ENCODE measurements around the gene AMH.

Gene AMH

GRCh38 chr19:2236064-2236313 is 13.1 kb upstream of the AMH start:
- Histone ChIP-seq H3K4me3 (ENCODE audit: low read length, poor library complexity, severe bottlenecking) (peak overlapping the region; percentile 93), H3K27me3 (ENCODE audit: insufficient read depth, low read length, poor library complexity, severe bottlenecking) (no peaks in the 10 kb centered on the region), H3K9me2 (replicated peaks; ENCODE audit: low read depth, low read length) (no peaks in the 10 kb centered on the region), H3K4me2 (ENCODE audit: low read depth, low read length, poor library complexity, severe bottlenecking) (peak overlapping the region; percentile 83), H3K4me1 (ENCODE audit: insufficient read depth, low read length, poor library complexity, severe bottlenecking) (peaks cover 51% of the 10 kb centered on the region), H3K9me3 (ENCODE audit: insufficient read depth, low read depth, low read length) (no peaks in the 10 kb centered on the region), H3K79me2 (ENCODE audit: insufficient read depth, low read length) (peaks cover 76% of the 10 kb centered on the region), H3K36me3 (ENCODE audit: insufficient read depth, low read length) (peaks cover 3% of the 10 kb centered on the region; the same call in 1 of the 2 replicates), H3K9ac (ENCODE audit: low read depth, low read length, poor library complexity, severe bottlenecking) (peak overlapping the region; percentile 86), H3F3A (ENCODE audit: low read depth) (peaks cover 3% of the 10 kb centered on the region; the same call in 1 of the 2 replicates), H4K20me1 (ENCODE audit: insufficient read depth, low read length, poor library complexity, severe bottlenecking) (peaks cover 65% of the 10 kb centered on the region), H2AFZ (ENCODE audit: low read length) (peak overlapping the region; percentile 66; the same call in 1 of the 2 replicates)
- no peak for TF ChIP-seq EZH2phosphoT487 (IDR thresholded peaks at IDR 0.05; ENCODE audit: borderline replicate concordance)
- TF ChIP-seq CTCF (conservative IDR thresholded peaks at IDR 0.05; ENCODE audit: low read length): no peak

GRCh38 chr19:2236314-2237050 is 12.6 kb upstream of the AMH start, which contains the start of the genes PLEKHJ1 and SF3A2:
Gene PLEKHJ1 (minus strand): TSS chr19:2236329. CDS start chr19:2236248, 81 bp downstream.
Gene SF3A2 (plus strand): TSS chr19:2236824. CDS start chr19:2243419, 6,595 bp downstream.
- peaks cover 3% of the 10 kb centered on the region; the same call in 1 of the 2 replicates for H3K36me3 ChIP-seq (ENCODE audit: insufficient read depth, low read length)
- peak within 1 kb of the TSS; percentile 86 for H3K9ac ChIP-seq (ENCODE audit: low read depth, low read length, poor library complexity, severe bottlenecking)
- H4K20me1 ChIP-seq (ENCODE audit: insufficient read depth, low read length, poor library complexity, severe bottlenecking): peaks cover 70% of the 10 kb centered on the region
- H3K4me3 ChIP-seq (ENCODE audit: low read length, poor library complexity, severe bottlenecking): peak within 1 kb of the TSS; percentile 93
- H3K79me2 ChIP-seq (ENCODE audit: insufficient read depth, low read length): peaks cover 81% of the 10 kb centered on the region
- peak within 1 kb of the TSS; percentile 75 for H2AFZ ChIP-seq (ENCODE audit: low read length)
- H3K4me2 ChIP-seq (ENCODE audit: low read depth, low read length, poor library complexity, severe bottlenecking): peak within 1 kb of the TSS; percentile 100
- TF ChIP-seq EZH2phosphoT487 (IDR thresholded peaks at IDR 0.05; ENCODE audit: borderline replicate concordance) (no peak), CTCF (conservative IDR thresholded peaks at IDR 0.05; ENCODE audit: low read length) (peak; percentile 97)
- peaks cover 3% of the 10 kb centered on the region; the same call in 1 of the 2 replicates for H3F3A ChIP-seq (ENCODE audit: low read depth)
- no peaks in the 10 kb centered on the region for H3K9me3 ChIP-seq (ENCODE audit: insufficient read depth, low read depth, low read length)
- peaks cover 56% of the 10 kb centered on the region for H3K4me1 ChIP-seq (ENCODE audit: insufficient read depth, low read length, poor library complexity, severe bottlenecking)
- no peaks in the 10 kb centered on the region for H3K27me3 ChIP-seq (ENCODE audit: insufficient read depth, low read length, poor library complexity, severe bottlenecking)
- H3K9me2 ChIP-seq (replicated peaks; ENCODE audit: low read depth, low read length): no peaks in the 10 kb centered on the region

- H3F3A ChIP-seq (ENCODE audit: low read depth): peaks cover 3% of the 10 kb centered on the region; the same call in 1 of the 2 replicates
- H4K20me1 ChIP-seq (ENCODE audit: insufficient read depth, low read length, poor library complexity, severe bottlenecking): peaks cover 78% of the 10 kb centered on the region
- no peak overlapping the region for H2AFZ ChIP-seq (ENCODE audit: low read length)
- no peaks in the 10 kb centered on the region for H3K9me2 ChIP-seq (replicated peaks; ENCODE audit: low read depth, low read length)
- TF ChIP-seq CTCF (conservative IDR thresholded peaks at IDR 0.05; ENCODE audit: low read length) (no peak), EZH2phosphoT487 (IDR thresholded peaks at IDR 0.05; ENCODE audit: borderline replicate concordance) (no peak)
- H3K9ac ChIP-seq (ENCODE audit: low read depth, low read length, poor library complexity, severe bottlenecking): peak overlapping the region; percentile 86
- peaks cover 89% of the 10 kb centered on the region for H3K79me2 ChIP-seq (ENCODE audit: insufficient read depth, low read length)
- H3K9me3 ChIP-seq (ENCODE audit: insufficient read depth, low read depth, low read length): no peaks in the 10 kb centered on the region
- peaks cover 58% of the 10 kb centered on the region for H3K4me1 ChIP-seq (ENCODE audit: insufficient read depth, low read length, poor library complexity, severe bottlenecking)
- H3K27me3 ChIP-seq (ENCODE audit: insufficient read depth, low read length, poor library complexity, severe bottlenecking): no peaks in the 10 kb centered on the region
- H3K4me3 ChIP-seq (ENCODE audit: low read length, poor library complexity, severe bottlenecking): peak overlapping the region; percentile 93
- peak overlapping the region; percentile 100 for H3K4me2 ChIP-seq (ENCODE audit: low read depth, low read length, poor library complexity, severe bottlenecking)
- H3K36me3 ChIP-seq (ENCODE audit: insufficient read depth, low read length): peaks cover 4% of the 10 kb centered on the region; the same call in 1 of the 2 replicates
Observed at GRCh38 chr19:2237051-2237868, 11.9 kb upstream of the AMH start.

All from Loucy (cell line).